NCI-H2227 treated with DMSO at 0.1 percent for 48 hours (cell line): ENCODE results near the gene NCAPH2.

Source experiments
- DNase-seq: peaks from one replicate; lab custom pipeline; 2025; lab: John Stamatoyannopoulos, UW

The NCAPH2 gene

DNA sequence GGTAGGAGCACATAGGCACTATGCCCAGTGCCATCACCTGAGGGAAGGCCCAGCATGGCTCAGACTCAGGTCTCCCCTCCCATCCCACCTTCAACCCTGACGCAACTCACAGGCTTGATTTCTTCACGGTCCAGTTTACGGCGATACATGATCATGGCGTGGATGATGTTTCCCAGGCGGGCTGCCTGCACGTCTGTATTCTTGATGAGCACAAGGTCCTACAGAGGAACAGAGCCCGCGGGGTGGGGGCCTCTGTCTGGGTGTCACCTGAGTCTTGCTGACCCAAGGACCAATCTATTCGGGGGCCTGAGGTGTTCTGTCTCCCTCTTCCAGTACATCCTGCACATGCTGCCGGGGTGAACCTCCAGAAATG is 66.3 kb downstream of the NCAPH2 start:
- no peak for DNase-seq
